OCI-LY3 (cell line): ENCODE measurements around the gene TRMT61A.
"Not testable (repeated sequence)": the region's sequence is repeated elsewhere in the genome, so short reads cannot be mapped to it uniquely, and the experiment has no call there.

Experiments used
- H2AFZ ChIP-seq: fragments of 200-600, 300-600 bp; shearing (Covaris generic); 2 replicates; pipeline ENCODE4 v1.6.0; 2014; ENCODE audit warnings: antibody characterized with exemption, low read depth, low read length
- H3K27ac ChIP-seq: fragments of 200-600, 300-600 bp; sonication (generic); 2 replicates; pipeline ENCODE4 v1.5.1; 2014; ENCODE audit warnings: mild to moderate bottlenecking, low read length, moderate library complexity, mixed read lengths
- H3K27me3 ChIP-seq: fragments of 200-600, 300-600 bp; sonication (generic); 2 replicates; pipeline ENCODE4 v1.6.1; 2014; ENCODE audit warnings: low read depth, low read length, mixed read lengths
- H3K36me3 ChIP-seq: fragments of 200-600, 300-600 bp; sonication (generic); replicated peaks from 2 replicates; pipeline ENCODE3; 2014; ENCODE audit warnings: low read depth, low read length, mixed read lengths
- H3K4me1 ChIP-seq: fragments of 300-600, 200-600 bp; sonication (generic); 2 replicates; pipeline ENCODE4 v1.6.1; 2014; ENCODE audit warnings: low read length, mixed read lengths
- H3K4me2 ChIP-seq: fragments of 200-600, 300-600 bp; sonication (generic); 2 replicates; pipeline ENCODE4 v1.6.1; 2014; ENCODE audit warnings: low read length, mixed read lengths
- H3K4me3 ChIP-seq: fragments of 300-600, 200-600 bp; sonication (generic); 2 replicates; pipeline ENCODE4 v1.5.1; 2014; ENCODE audit warnings: antibody characterized with exemption, mild to moderate bottlenecking, low read length, moderate library complexity
- H3K79me2 ChIP-seq: fragments of 300-600, 200-600 bp; shearing (Covaris generic); 2 replicates; pipeline ENCODE4 v1.6.1; 2014; ENCODE audit warnings: mild to moderate bottlenecking, low read length, mixed read lengths
- H3K9ac ChIP-seq: fragments of 300-600, 200-600 bp; shearing (Covaris generic); 2 replicates; pipeline ENCODE4 v1.6.0; 2014; ENCODE audit warnings: mild to moderate bottlenecking, low read length, moderate library complexity
- H3K9me3 ChIP-seq: fragments of 200-600, 300-600 bp; shearing (Covaris generic); 2 replicates; pipeline ENCODE4 v1.6.1; 2014; ENCODE audit warnings: low read length, mixed read lengths; ENCODE audit not compliant: insufficient read depth
- H4K20me1 ChIP-seq: fragments of 200-600, 300-600 bp; sonication (generic); 2 replicates; pipeline ENCODE4 v1.6.1; 2016; ENCODE audit warnings: low read length, mixed read lengths; ENCODE audit not compliant: insufficient read depth
- EZH2phosphoT487 ChIP-seq: fragments of 200-600 bp; shearing (Covaris generic); IDR thresholded peaks from 2 replicates; pipeline ENCODE4 v1.6.1; 2018; ENCODE audit warnings: antibody characterized with exemption, mixed run types, low read depth
- TF ChIP-seq, protein P1 (sequence below): fragments of 200-600, 300-600 bp; sonication (generic); IDR thresholded peaks from 2 replicates; pipeline ENCODE4 v1.5.1; 2014; ENCODE audit warnings: antibody characterized with exemption, low read length, low read depth

The TRMT61A gene

DNA sequence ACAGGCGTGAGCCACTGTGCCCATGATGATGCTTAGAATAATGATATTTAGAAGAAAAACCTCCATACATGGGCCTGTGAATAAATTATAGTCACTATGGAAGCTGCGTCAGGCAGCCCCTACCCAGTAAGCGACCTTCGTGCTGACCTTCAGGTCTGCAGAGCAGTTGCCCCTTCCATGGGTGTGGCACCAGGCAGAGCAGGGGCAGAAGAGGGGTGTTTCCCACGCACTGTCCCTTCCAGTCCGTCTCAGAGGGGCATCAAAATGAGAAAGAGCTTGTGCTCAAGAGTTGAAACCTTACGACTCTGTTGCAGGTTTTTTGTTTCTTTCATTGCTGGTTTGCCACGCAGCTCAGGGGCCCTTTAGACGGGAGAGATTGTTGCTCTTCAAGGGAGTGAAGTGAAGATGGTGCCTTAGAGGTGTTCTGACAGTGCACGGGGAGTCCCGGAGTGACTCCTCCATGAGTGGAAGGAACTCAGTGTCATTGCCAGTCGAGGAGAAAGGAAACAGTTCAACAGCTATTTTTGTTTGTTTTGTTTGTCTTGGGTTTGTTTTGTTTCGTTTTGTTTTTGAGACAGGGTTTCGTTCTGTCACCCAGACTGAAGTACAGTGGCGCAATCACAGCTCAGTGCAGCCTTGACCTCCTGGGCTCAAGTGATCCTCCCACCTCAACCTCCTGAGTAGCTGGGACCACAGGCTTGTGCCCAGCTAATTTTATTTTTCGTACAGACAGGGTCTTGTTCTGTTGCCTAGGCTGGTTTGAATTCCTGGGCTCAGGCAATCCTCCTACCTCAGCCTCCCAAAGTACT is 20.3 kb upstream of the TRMT61A start:
- Histone ChIP-seq H3K9ac (no peak overlapping the region), H3K9me3 (no peaks in the 10 kb centered on the region), H3K4me3 (no peak overlapping the region), H3K4me1 (no peaks in the 10 kb centered on the region), H3K27ac (no peak overlapping the region), H3K4me2 (no peak overlapping the region), H3K79me2 (no peaks in the 10 kb centered on the region), H2AFZ (no peak overlapping the region), H3K36me3 (peaks cover 34% of the 10 kb centered on the region), H3K27me3 (no peaks in the 10 kb centered on the region), H4K20me1 (no peaks in the 10 kb centered on the region)
- TF ChIP-seq, protein P1, sequence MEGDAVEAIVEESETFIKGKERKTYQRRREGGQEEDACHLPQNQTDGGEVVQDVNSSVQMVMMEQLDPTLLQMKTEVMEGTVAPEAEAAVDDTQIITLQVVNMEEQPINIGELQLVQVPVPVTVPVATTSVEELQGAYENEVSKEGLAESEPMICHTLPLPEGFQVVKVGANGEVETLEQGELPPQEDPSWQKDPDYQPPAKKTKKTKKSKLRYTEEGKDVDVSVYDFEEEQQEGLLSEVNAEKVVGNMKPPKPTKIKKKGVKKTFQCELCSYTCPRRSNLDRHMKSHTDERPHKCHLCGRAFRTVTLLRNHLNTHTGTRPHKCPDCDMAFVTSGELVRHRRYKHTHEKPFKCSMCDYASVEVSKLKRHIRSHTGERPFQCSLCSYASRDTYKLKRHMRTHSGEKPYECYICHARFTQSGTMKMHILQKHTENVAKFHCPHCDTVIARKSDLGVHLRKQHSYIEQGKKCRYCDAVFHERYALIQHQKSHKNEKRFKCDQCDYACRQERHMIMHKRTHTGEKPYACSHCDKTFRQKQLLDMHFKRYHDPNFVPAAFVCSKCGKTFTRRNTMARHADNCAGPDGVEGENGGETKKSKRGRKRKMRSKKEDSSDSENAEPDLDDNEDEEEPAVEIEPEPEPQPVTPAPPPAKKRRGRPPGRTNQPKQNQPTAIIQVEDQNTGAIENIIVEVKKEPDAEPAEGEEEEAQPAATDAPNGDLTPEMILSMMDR, result no peak
- TF ChIP-seq EZH2phosphoT487, result no peak

DNA sequence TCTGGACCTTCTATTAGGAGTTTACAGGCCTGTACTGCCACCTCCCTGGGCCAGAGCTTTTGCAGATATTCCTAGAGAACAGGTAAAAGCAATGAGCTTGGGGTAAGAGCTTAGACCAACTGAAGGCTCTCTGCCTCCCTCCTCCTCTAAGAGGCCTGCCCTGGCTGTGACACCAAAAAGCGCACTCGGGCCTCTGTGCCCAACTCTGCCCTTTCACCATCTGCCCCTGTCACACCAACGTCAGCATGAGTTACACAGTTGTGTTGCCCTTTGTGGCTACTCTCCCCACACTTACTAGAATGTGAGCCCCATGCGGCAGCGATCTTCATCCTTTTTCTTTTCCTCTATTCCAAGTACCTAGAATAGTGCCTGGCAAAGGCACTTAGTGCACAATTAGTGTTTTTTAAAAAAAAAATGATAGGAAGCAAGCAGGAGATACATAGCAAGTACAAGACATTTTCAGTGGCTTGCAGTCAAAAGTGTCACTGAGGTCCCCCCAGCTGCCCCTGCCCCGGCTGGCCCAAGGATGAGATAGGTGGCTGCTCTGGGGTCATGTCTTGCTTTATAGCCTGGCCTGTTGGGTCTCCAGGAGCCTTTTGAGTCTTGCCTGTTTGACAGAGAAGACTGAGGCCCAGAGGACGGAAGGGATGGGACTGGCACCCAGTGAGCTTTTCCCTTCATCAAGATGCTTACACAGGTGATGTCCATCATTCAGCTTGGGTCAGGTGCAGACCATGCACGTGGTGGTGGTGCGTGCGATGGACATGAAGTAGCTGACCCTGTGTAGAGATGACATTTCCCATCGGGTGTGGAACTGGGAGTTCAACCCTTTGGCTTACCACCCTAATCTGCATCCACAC is 18.9 kb upstream of the TRMT61A start:
- Histone ChIP-seq H4K20me1 (no peaks in the 10 kb centered on the region), H3K4me2 (no peak overlapping the region), H3K9me3 (no peaks in the 10 kb centered on the region), H3K4me3 (no peak overlapping the region), H3K27ac (no peak overlapping the region), H3K79me2 (no peaks in the 10 kb centered on the region), H3K9ac (no peak overlapping the region), H3K36me3 (peaks cover 25% of the 10 kb centered on the region), H2AFZ (no peak overlapping the region), H3K27me3 (no peaks in the 10 kb centered on the region), H3K4me1 (no peaks in the 10 kb centered on the region)
- no peak for TF ChIP-seq EZH2phosphoT487
- TF ChIP-seq, protein P1, result no peak

DNA sequence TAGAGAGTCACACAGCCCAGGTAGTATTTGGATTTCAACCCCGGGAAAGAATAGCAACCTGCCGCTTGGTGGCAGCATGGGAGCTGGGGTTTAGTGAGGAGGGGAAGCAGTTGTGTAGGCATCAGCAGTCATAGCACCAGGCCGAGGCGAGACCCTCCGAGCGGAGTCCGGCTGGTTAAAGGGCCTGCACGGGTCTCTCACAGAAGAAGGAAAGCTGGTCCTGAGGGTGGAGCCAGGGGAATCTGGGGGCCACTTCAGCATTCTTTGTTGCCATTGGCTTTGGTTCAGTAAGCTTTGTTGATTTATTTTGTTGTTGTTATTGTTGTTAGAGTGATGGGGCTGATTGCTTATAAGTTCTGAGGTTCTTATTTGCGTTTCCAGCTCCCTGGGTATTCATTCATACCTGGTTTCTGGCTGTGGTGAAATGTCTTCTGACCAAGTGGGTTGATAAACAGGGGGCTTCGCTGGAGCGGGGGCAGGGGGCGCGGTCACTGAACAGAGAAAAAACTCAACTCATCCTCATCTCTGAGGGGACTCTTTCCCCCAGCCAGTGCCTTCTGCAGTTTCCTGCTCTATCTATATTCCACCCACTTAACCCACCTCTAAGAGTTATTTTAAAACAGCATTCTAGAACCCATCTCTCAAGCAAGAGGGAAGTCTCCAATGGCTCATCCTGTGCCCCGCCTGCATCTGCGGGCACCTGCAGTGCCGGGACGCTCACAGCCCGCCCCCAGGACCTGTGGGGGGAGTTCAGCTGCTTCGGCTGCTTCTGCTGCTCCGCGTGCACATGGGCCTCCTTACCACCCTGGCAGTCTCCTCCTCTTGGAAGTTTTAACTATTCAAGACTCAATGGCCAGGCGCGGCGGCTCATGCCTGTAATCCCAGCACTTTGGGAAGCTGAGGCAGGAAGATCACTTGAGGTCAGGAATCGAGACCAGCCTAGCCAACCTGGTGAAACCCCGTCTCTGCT is 18.0 kb upstream of the TRMT61A start:
- no peaks in the 10 kb centered on the region for H3K9me3 ChIP-seq
- no peak overlapping the region for H3K4me3 ChIP-seq
- H3K9ac ChIP-seq, result no peak overlapping the region
- no peak overlapping the region for H2AFZ ChIP-seq
- H3K4me1 ChIP-seq, result no peaks in the 10 kb centered on the region
- H4K20me1 ChIP-seq, result no peaks in the 10 kb centered on the region
- H3K79me2 ChIP-seq, result no peaks in the 10 kb centered on the region
- H3K36me3 ChIP-seq, result peaks cover 22% of the 10 kb centered on the region
- no peak overlapping the region for H3K27ac ChIP-seq
- H3K27me3 ChIP-seq, result no peaks in the 10 kb centered on the region
- TF ChIP-seq, protein P1, result no peak
- no peak for TF ChIP-seq EZH2phosphoT487
- no peak overlapping the region for H3K4me2 ChIP-seq

DNA sequence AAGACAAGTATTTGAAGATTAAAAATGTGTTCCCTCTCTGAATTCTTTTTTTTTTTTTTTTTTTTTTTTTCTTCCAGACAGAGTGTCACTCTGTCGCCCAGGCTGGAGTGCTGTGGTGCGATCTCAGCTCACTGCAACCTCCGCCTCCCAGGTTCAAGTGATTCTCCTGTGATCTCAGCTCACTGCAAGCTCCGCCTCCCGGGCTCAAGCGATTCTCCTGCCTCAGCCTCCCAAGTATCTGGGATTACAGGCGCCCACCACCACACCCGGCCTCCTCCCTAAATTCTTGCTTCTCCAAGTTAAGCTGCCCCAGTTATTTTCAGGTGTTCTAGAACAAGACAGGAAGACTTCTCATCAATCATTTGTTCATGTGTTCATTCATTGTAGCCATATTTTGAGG is 16.8 kb upstream of the TRMT61A start:
- not testable (repeated sequence) for H2AFZ ChIP-seq, H3K4me2 ChIP-seq, H3K9ac ChIP-seq, H3K4me3 ChIP-seq, H4K20me1 ChIP-seq, H3K27me3 ChIP-seq, H3K4me1 ChIP-seq, H3K9me3 ChIP-seq, H3K27ac ChIP-seq, H3K79me2 ChIP-seq
- H3K36me3 ChIP-seq, result peaks cover 22% of the 10 kb centered on the region
